ENCODE results near the gene CCR9.

Gene CCR9

GRCh38 chr3:45860481-45860880, 25.9 kb upstream of the CCR9 start:
- TF ChIP-seq FOXP2 (optimal IDR thresholded peaks at IDR 0.05; ENCODE audit: borderline replicate concordance, extremely low read depth, extremely low read length, insufficient read depth): no peak
- no peak for TF ChIP-seq SIN3A (IDR thresholded peaks at IDR 0.05; ENCODE audit: borderline replicate concordance, insufficient read depth, low read length)
- no peak for TF ChIP-seq REST (IDR thresholded peaks at IDR 0.05; ENCODE audit: insufficient read depth in 1 of 2, low read depth in 2 of 2, low read length in 2 of 2)
- TF ChIP-seq TAF1 (IDR thresholded peaks at IDR 0.05; ENCODE audit: borderline replicate concordance, insufficient read depth, low read length): no peak
- TF ChIP-seq POLR2AphosphoS5 (IDR thresholded peaks at IDR 0.05; ENCODE audit: low read depth, low read length): no peak

- TF ChIP-seq TAF1 (IDR thresholded peaks at IDR 0.05; ENCODE audit: borderline replicate concordance, insufficient read depth, low read length) (no peak), REST (IDR thresholded peaks at IDR 0.05; ENCODE audit: insufficient read depth in 1 of 2, low read depth in 2 of 2, low read length in 2 of 2) (no peak), POLR2AphosphoS5 (IDR thresholded peaks at IDR 0.05; ENCODE audit: low read depth, low read length) (no peak), SIN3A (IDR thresholded peaks at IDR 0.05; ENCODE audit: borderline replicate concordance, insufficient read depth, low read length) (no peak), FOXP2 (optimal IDR thresholded peaks at IDR 0.05; ENCODE audit: borderline replicate concordance, extremely low read depth, extremely low read length, insufficient read depth) (no peak)
These were observed 25.2 kb upstream of the CCR9 start for GRCh38 chr3:45861043-45861719.

- TF ChIP-seq POLR2AphosphoS5 (IDR thresholded peaks at IDR 0.05; ENCODE audit: low read depth, low read length): no peak
- no peak for TF ChIP-seq SIN3A (IDR thresholded peaks at IDR 0.05; ENCODE audit: borderline replicate concordance, insufficient read depth, low read length)
- TF ChIP-seq FOXP2 (optimal IDR thresholded peaks at IDR 0.05; ENCODE audit: borderline replicate concordance, extremely low read depth, extremely low read length, insufficient read depth): no peak
- no peak for TF ChIP-seq TAF1 (IDR thresholded peaks at IDR 0.05; ENCODE audit: borderline replicate concordance, insufficient read depth, low read length)
- no peak for TF ChIP-seq REST (IDR thresholded peaks at IDR 0.05; ENCODE audit: insufficient read depth in 1 of 2, low read depth in 2 of 2, low read length in 2 of 2)
These were observed 21.4 kb upstream of the CCR9 start for GRCh38 chr3:45864760-45865519.

GRCh38 chr3:45865563-45865962, 20.8 kb upstream of the CCR9 start:
- TF ChIP-seq SIN3A (IDR thresholded peaks at IDR 0.05; ENCODE audit: borderline replicate concordance, insufficient read depth, low read length) (no peak), FOXP2 (optimal IDR thresholded peaks at IDR 0.05; ENCODE audit: borderline replicate concordance, extremely low read depth, extremely low read length, insufficient read depth) (no peak), POLR2AphosphoS5 (IDR thresholded peaks at IDR 0.05; ENCODE audit: low read depth, low read length) (no peak), TAF1 (IDR thresholded peaks at IDR 0.05; ENCODE audit: borderline replicate concordance, insufficient read depth, low read length) (no peak), REST (IDR thresholded peaks at IDR 0.05; ENCODE audit: insufficient read depth in 1 of 2, low read depth in 2 of 2, low read length in 2 of 2) (no peak)
